Measurements from ENCODE around the gene MESP1. TPM values are rescaled to one million over a fixed set of nuclear protein-coding genes. Genes with fewer than 3 reads are reported as not detected.

The MESP1 gene
- total and polyA plus RNA-seq, 2 experiments from 2014 or later, result 0.50 to 2.7 TPM

DNA sequence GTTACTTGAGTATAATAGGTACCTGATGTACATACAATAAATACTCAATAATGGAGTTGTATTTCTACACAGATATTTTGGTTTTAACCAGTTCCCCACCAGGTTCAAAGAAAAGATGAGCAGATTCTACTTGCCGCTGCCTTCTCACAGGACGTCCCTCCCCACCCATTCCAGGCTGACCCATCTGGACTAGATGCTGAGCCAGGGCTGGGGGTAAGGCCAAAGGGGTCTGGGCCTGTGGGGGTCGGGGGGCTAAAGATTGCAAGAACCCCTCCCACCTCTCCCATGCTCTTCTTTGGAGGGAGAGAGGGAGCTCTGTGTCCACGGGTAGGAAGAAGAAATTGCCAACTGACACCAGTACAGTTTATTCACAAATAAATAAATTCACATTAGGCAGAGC, 1.5 kb downstream of the MESP1 start:
- no peak for TF ChIP-seq CTCF (IDR thresholded peaks at IDR 0.05; ENCODE audit: poor library complexity)
- TF ChIP-seq EZH2 (IDR thresholded peaks at IDR 0.05; ENCODE audit: borderline replicate concordance), result no peak
- no peak for TF ChIP-seq EZH2phosphoT487 (IDR thresholded peaks at IDR 0.05; ENCODE audit: low read depth, severe bottlenecking, unreplicated experiment)
- Histone ChIP-seq H2AFZ (peak overlapping the region; percentile 67), H3K27ac (no peak overlapping the region), H3K79me2 (no peaks in the 10 kb centered on the region), H3K9me3 (ENCODE audit: low read depth) (no peaks in the 10 kb centered on the region), H3K4me3 (no peak overlapping the region), H3K4me1 (ENCODE audit: insufficient read depth) (peaks cover 6% of the 10 kb centered on the region), H3K36me3 (replicated peaks; ENCODE audit: insufficient read depth, low read depth) (no peaks in the 10 kb centered on the region), H4K20me1 (ENCODE audit: insufficient read depth, poor library complexity, severe bottlenecking) (no peaks in the 10 kb centered on the region), H3K9me2 (replicated peaks; ENCODE audit: insufficient read depth) (no peaks in the 10 kb centered on the region), H3K4me2 (peak overlapping the region; percentile 98), H3K27me3 (peaks cover 44% of the 10 kb centered on the region)
- whole genome bisulfite sequencing (ENCODE audit: low lambda C conversion rate, missing lambda C conversion rate), result 65% methylated on average over 4 of the region's 4 CpGs
- no peak for DNase-seq (ENCODE audit: low spot score)

- TF ChIP-seq EZH2phosphoT487 (IDR thresholded peaks at IDR 0.05; ENCODE audit: low read depth, severe bottlenecking, unreplicated experiment) (no peak), EZH2 (IDR thresholded peaks at IDR 0.05; ENCODE audit: borderline replicate concordance) (no peak), CTCF (IDR thresholded peaks at IDR 0.05; ENCODE audit: poor library complexity) (no peak)
- H3K4me2 ChIP-seq, result no peak overlapping the region
- peaks cover 44% of the 10 kb centered on the region for H3K27me3 ChIP-seq
- DNase-seq (ENCODE audit: low spot score), result no peak
- no peaks in the 10 kb centered on the region for H3K79me2 ChIP-seq
- H2AFZ ChIP-seq, result no peak overlapping the region
- H3K9me3 ChIP-seq (ENCODE audit: low read depth), result no peaks in the 10 kb centered on the region
- no peak overlapping the region for H3K27ac ChIP-seq
- no peak overlapping the region for H3K4me3 ChIP-seq
- H3K9me2 ChIP-seq (replicated peaks; ENCODE audit: insufficient read depth), result no peaks in the 10 kb centered on the region
- H3K4me1 ChIP-seq (ENCODE audit: insufficient read depth), result peaks cover 6% of the 10 kb centered on the region
- no peaks in the 10 kb centered on the region for H3K36me3 ChIP-seq (replicated peaks; ENCODE audit: insufficient read depth, low read depth)
- WGBS (ENCODE audit: low lambda C conversion rate, missing lambda C conversion rate), result 64% methylated on average over 7 of the region's 7 CpGs
- H4K20me1 ChIP-seq (ENCODE audit: insufficient read depth, poor library complexity, severe bottlenecking), result no peaks in the 10 kb centered on the region
These were observed 2.0 kb downstream of the MESP1 start for GRCh38 chr15:89749054-89749453.

DNA sequence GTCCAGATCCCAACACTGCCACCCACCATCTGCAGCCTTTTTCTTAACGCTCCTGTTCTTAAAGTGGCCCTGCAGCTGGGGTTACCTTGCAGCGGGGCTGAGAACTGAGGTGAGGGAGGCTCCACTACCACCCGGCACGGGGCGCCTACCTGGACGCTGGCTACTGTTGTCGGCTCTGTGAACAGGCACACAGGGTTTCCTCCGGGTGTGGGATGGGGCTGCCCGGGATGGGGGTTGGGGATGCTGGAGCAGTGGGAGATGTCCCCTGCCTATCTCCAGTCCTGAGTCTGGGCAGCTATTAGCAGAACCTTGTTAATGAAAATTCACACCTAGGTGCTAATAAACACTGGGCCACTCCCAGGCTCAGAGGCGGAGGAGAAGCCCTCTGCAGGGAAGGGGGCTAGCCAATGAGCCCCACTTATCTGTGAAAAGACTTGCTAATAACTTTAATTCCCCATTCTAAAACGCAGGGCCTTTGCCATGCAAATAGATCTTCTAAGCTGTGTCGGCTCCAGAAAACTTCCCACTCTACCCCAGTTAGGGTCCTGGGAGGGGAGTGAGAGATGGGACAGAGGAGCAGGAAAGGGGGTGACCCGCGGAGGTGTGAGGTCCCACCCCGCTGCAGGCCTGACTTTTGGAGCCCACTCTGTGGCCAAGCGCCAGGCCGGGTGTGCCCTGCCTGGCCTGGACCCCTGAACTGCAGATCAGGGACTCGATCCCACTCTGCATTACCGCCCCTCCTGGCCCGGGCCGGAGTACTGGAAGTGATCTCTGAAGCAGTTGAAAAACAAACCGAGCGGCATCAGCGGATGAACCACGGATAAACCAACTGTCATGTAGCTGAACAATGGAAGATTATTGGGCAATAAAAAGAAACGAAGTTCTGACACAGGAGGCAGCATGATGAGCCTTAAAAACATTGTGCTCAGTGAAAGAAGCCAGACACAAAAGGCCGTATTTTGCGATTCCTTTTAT, 3.1 kb downstream of the MESP1 start:
- 26% methylated on average over 28 of the region's 28 CpGs for WGBS (ENCODE audit: low lambda C conversion rate, missing lambda C conversion rate)
- H3K4me2 ChIP-seq, result no peak overlapping the region
- no peak for TF ChIP-seq EZH2phosphoT487 (IDR thresholded peaks at IDR 0.05; ENCODE audit: low read depth, severe bottlenecking, unreplicated experiment)
- no peak for TF ChIP-seq EZH2 (IDR thresholded peaks at IDR 0.05; ENCODE audit: borderline replicate concordance)
- no peak for TF ChIP-seq CTCF (IDR thresholded peaks at IDR 0.05; ENCODE audit: poor library complexity)
- no peak overlapping the region for H2AFZ ChIP-seq
- no peaks in the 10 kb centered on the region for H3K79me2 ChIP-seq
- peaks cover 6% of the 10 kb centered on the region for H3K4me1 ChIP-seq (ENCODE audit: insufficient read depth)
- no peaks in the 10 kb centered on the region for H3K9me2 ChIP-seq (replicated peaks; ENCODE audit: insufficient read depth)
- H3K4me3 ChIP-seq, result no peak overlapping the region
- H3K36me3 ChIP-seq (replicated peaks; ENCODE audit: insufficient read depth, low read depth), result no peaks in the 10 kb centered on the region
- H3K27me3 ChIP-seq, result peaks cover 44% of the 10 kb centered on the region
- no peaks in the 10 kb centered on the region for H4K20me1 ChIP-seq (ENCODE audit: insufficient read depth, poor library complexity, severe bottlenecking)
- DNase-seq (ENCODE audit: low spot score), result no peak
- H3K9me3 ChIP-seq (ENCODE audit: low read depth), result no peaks in the 10 kb centered on the region
- H3K27ac ChIP-seq, result no peak overlapping the region
